Measurements from ENCODE around the gene PFDN1. TPM values are rescaled to one million over a fixed set of nuclear protein-coding genes. Genes with fewer than 3 reads are reported as not detected.

Gene PFDN1
- total RNA-seq, 2 donors from 2014 or later, result 40.1 to 64.1 TPM

DNA sequence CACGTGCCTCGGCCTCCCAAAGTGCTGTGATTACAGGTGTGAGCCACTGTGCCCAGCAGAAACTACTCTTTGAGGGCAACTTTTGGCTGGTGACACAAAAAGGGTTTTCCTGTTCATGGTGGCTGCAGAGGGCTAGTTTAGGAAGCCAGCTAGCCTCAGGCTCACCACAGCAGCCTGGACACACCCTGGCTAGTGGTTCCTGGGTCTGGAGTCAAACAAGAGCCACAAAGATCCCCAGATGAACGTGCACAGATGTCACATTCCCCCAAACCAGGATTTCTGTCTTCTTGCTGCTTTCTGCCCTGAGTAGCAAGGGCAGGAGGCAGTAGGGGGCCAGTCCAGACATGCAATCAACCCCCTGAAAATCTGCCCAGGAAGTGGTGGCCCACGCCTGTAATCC, 36.7 kb upstream of the PFDN1 start:
- peaks cover 32% of the 10 kb centered on the region for H3K4me1 Mint-ChIP-seq
- peaks cover 91% of the 10 kb centered on the region for H3K36me3 Mint-ChIP-seq (ENCODE audit: low read depth)
- H3K9me3 Mint-ChIP-seq, result no peaks in the 10 kb centered on the region
- H3K27ac Mint-ChIP-seq, result no peak overlapping the region
- peak; percentile 20 for ATAC-seq (replicated peaks)
- H3K4me3 Mint-ChIP-seq, result no peak overlapping the region
- no peaks in the 10 kb centered on the region for H3K27me3 Mint-ChIP-seq

DNA sequence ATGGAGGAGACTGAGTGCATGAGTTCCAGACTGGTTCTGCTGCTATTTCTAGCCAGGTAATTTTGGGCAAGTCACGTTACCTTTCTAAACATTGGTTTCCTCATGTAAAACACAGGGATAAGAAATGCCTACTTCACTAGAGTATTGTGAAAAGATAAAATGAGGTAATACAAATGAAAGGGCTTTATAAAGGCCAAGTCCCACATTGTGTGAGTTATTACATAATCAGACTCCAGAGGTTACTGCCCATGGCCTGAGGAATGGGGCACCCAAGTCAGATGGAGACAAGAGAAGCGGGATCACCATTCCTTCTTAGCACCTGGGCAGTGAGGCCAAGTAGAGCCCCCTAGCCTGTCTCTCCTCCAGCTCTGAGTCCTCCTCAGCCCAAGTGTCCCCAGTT, 36.0 kb upstream of the PFDN1 start:
- Mint-ChIP-seq H3K4me3 (no peak overlapping the region), H3K27me3 (no peaks in the 10 kb centered on the region), H3K36me3 (ENCODE audit: low read depth) (peaks cover 91% of the 10 kb centered on the region), H3K27ac (no peak overlapping the region), H3K9me3 (no peaks in the 10 kb centered on the region), H3K4me1 (peaks cover 26% of the 10 kb centered on the region)
- no peak for ATAC-seq (replicated peaks)

DNA sequence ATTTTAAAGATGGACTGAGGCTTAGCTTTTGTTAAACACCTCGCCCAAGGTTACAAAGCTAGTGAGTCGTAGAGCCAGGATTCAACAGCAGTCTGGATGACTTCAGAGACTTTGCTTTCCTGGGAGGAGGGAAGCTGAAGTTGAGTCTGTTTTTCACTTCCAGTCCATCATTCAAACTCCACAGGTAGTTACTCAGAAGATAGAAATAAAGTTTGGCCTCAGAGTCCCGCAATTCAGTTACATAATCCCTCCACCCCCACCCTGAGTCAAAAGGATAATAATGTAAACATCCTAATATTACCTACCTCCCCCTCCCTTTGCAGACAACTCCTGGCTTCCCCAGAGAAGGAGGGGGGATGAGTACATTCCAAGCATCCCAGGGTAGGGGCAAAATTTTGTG, 35.4 kb upstream of the PFDN1 start:
- Mint-ChIP-seq H3K9me3 (no peaks in the 10 kb centered on the region), H3K4me1 (peaks cover 24% of the 10 kb centered on the region), H3K27me3 (no peaks in the 10 kb centered on the region), H3K36me3 (ENCODE audit: low read depth) (peaks cover 91% of the 10 kb centered on the region), H3K4me3 (no peak overlapping the region), H3K27ac (no peak overlapping the region)
- no peak for ATAC-seq (replicated peaks)

DNA sequence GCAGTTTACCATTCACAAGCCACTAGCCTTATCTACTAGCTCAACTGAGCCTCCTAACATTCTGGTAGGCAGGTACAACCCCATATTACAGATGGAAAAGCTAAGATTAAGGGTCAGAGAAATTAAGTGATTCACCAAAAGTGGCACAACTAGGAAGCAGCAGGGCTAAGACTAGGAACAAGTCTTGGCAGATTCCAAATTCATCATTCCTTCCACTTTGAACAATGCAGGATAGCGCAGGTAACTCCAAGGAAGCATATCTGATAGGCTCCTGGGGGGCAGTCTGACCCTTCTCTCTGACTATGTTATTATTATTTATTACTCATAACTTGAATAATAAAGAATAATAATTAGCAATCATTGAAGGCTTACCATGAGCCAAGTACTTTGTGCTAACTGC, 35.0 kb upstream of the PFDN1 start:
- no peak overlapping the region for H3K27ac Mint-ChIP-seq
- peaks cover 19% of the 10 kb centered on the region for H3K4me1 Mint-ChIP-seq
- ATAC-seq (replicated peaks), result no peak
- no peak overlapping the region for H3K4me3 Mint-ChIP-seq
- H3K36me3 Mint-ChIP-seq (ENCODE audit: low read depth), result peaks cover 91% of the 10 kb centered on the region
- no peaks in the 10 kb centered on the region for H3K9me3 Mint-ChIP-seq
- H3K27me3 Mint-ChIP-seq, result no peaks in the 10 kb centered on the region

DNA sequence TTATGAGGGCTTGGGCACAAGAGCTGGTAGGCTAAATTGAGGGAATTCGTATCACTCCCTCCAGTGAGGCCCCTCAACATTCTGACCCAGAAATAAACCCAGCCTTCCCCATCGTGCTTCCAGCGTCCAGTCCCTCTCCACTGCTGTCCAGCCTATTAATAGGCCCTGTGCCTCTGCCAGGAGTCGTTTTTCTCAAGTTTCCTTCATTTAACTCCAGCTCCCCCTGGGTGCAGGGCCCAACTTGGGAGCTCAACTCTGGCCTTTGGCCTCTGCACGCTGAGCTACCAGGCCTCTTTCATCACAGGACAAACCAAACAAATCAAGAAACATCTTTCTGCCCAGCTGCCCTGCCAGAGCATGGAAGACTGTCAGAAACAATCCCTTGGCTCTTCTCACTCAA, 33.5 kb upstream of the PFDN1 start:
- H3K27ac Mint-ChIP-seq, result no peak overlapping the region
- no peak overlapping the region for H3K4me3 Mint-ChIP-seq
- H3K9me3 Mint-ChIP-seq, result no peaks in the 10 kb centered on the region
- H3K4me1 Mint-ChIP-seq, result peaks cover 5% of the 10 kb centered on the region
- ATAC-seq (replicated peaks), result no peak
- peaks cover 88% of the 10 kb centered on the region for H3K36me3 Mint-ChIP-seq (ENCODE audit: low read depth)
- no peaks in the 10 kb centered on the region for H3K27me3 Mint-ChIP-seq

DNA sequence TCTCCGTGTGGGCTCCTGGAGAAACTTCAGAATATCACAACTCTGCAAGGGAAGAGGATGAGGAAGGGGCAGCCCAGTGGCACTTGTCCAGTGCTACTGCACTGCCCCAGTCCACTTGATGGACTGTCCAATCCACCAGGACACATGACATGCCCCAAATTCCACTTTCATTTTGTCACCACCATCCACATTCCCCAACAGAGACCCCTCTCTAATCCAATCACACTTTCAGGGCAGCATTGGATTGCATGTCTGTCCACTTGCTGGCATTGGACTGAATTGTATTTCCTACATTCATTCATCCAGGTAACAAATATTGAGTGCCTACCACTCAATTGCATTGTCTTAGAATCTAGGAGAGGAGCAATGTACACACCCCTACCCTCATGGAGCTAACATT, 28.7 kb upstream of the PFDN1 start:
- Mint-ChIP-seq H3K36me3 (ENCODE audit: low read depth) (peaks cover 49% of the 10 kb centered on the region), H3K4me1 (no peaks in the 10 kb centered on the region), H3K9me3 (no peaks in the 10 kb centered on the region), H3K27me3 (no peaks in the 10 kb centered on the region), H3K4me3 (no peak overlapping the region), H3K27ac (no peak overlapping the region)
- ATAC-seq (replicated peaks), result no peak

DNA sequence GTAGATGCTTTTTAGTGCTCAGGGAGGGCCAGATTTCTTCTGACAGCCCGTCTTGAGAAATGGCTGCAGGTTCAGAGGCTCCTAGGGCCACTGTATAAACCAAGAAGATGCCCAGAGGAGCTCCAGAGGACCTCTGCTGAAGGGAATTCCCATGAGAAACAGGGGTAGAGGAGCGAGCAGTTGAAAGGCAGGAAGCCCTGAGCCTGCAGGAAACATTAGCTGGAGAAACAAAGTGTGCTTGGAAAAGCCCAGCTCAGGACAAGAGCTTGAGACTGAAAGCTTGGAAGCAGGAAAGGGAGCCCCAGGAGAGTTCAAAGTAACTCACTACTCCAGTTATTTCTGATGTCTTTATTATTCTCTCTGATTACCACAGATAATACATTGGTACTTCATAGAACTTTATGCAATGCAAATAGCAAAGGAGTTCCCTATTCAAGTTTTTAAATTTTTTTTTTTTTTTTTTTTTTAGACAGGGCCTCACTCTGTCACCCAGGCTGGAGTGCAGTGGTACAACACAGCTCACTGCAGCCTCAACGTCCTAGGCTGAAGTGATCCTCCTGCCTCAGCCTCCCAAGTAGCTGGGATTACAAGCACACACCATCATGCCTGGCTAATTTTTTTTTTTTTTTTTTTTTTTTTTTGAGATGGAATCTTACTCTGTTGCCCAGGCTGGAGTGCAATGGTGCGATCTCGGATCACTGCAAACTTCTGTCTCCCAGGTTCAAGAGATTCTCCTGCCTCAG, 27.0 kb upstream of the PFDN1 start:
- Mint-ChIP-seq H3K27me3 (no peaks in the 10 kb centered on the region), H3K36me3 (ENCODE audit: low read depth) (peaks cover 32% of the 10 kb centered on the region), H3K4me3 (no peak overlapping the region), H3K4me1 (peaks cover 1% of the 10 kb centered on the region), H3K27ac (no peak overlapping the region), H3K9me3 (no peaks in the 10 kb centered on the region)
- no peak for ATAC-seq (replicated peaks)

DNA sequence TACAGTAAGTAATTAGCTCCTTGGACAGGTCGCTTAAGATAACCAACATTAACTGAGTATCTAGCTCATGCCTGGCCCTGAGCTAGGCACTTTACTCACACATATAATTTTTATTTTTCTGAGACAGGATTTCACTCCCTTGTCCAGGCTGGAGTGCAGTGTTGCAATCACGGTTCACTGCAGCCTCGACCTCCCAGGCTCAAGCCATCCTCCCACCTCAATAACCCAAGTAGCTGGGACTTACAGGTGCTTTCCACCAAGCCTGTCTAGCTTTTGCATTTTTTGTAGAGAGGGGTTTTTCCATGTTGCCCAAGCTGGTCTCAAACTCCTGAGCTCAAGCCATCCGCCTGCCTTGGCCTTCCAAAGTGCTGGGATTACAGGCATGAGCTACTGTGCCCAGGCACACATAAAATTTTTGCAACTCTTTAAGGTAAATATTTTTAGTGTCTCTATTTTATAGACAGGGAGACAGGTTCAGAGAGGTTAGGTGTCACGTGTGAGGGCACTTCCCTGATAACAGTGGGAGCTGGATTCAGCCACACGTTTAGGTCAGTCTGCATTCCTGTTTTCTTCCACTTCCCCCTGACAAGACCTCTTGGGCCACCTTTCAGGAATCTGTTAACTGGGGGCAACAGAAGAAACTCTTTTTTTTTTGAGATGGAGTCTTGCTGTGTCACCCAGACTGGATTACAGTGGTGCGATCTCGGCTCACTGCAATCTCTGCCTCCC, 25.3 kb upstream of the PFDN1 start:
- Mint-ChIP-seq H3K27ac (no peak overlapping the region), H3K36me3 (ENCODE audit: low read depth) (peaks cover 15% of the 10 kb centered on the region), H3K4me3 (no peak overlapping the region), H3K4me1 (peaks cover 4% of the 10 kb centered on the region), H3K9me3 (no peaks in the 10 kb centered on the region), H3K27me3 (no peaks in the 10 kb centered on the region)
- ATAC-seq (replicated peaks), result no peak

DNA sequence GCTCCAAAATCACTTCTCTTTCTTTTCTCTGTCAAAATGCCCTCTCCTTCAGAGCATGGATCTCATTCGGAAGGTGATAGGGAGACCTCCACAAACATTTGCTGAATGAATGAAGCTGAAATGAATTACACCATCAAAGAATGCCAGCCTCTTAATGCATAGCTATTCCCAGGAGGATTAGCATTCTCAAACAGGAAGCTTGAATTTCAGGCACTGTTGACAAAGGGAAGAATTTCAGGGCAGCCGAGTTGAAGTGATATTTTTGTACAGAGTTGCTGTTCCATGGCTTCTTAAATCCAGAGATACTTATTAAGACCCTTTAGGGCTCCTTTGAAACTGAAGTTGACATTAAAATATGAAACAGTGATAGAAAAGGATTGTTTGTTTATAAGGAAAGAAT, 24.7 kb upstream of the PFDN1 start:
- H3K4me1 Mint-ChIP-seq, result peaks cover 4% of the 10 kb centered on the region
- ATAC-seq (replicated peaks), result no peak
- no peaks in the 10 kb centered on the region for H3K27me3 Mint-ChIP-seq
- no peak overlapping the region for H3K4me3 Mint-ChIP-seq
- H3K27ac Mint-ChIP-seq, result no peak overlapping the region
- H3K9me3 Mint-ChIP-seq, result no peaks in the 10 kb centered on the region
- peaks cover 9% of the 10 kb centered on the region for H3K36me3 Mint-ChIP-seq (ENCODE audit: low read depth)

DNA sequence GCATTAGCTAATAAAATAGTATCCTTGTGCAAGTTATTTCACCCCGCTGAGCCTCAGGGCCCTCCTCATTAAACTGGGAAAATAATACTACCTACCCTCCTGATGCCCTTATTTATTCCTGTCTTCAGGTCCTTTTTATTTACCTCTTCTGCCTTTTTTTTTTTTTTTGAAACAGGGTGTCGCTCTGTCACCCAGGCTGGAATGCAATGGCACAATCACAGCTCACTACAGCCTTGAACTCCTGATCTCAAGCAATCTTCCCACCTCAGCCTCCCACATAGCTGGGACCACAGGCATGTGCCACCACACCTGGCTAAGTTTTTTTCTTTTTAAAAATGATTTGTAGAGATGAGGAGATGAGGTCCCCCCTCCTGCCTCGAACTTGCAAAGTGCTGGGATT, 22.6 kb upstream of the PFDN1 start:
- Mint-ChIP-seq H3K36me3 (ENCODE audit: low read depth) (no peaks in the 10 kb centered on the region), H3K4me3 (no peak overlapping the region), H3K27me3 (no peaks in the 10 kb centered on the region)

DNA sequence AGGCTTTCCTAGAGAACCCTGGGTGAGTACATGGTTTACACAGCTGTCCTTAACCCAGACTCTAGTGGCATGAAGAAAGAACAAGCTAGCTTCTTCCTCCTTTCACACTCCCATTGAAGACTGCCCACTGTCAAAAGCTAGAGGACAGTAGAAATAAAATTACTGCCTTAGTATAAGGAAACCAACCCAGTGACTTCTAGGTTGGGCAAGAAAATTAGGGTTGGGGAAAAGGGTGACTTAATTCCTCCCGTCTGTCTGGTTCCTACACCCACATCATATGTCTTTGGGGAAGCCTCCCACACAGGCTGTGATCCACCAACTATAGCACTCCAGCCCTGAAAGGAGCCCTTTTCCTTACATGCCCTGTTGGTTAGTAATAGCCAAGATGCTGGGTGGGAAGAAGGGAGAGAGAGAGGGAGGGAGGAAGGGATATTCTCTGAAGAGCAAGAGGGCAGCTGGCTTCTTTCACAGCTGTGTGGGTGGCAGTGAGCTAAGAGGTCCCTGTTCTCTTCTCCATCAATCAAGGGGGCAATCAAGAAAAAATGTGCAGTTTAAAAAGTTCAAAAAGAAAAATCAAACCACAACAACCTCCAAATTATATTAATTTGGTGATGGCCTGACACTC, 21.8 kb upstream of the PFDN1 start:
- H3K4me1 Mint-ChIP-seq, result peaks cover 14% of the 10 kb centered on the region
- H3K4me3 Mint-ChIP-seq, result no peak overlapping the region
- ATAC-seq (replicated peaks), result no peak
- no peaks in the 10 kb centered on the region for H3K36me3 Mint-ChIP-seq (ENCODE audit: low read depth)
- peaks cover 5% of the 10 kb centered on the region for H3K9me3 Mint-ChIP-seq
- no peaks in the 10 kb centered on the region for H3K27me3 Mint-ChIP-seq
- no peak overlapping the region for H3K27ac Mint-ChIP-seq

More for the DNA sequence above, 22.6 kb upstream of the PFDN1 start:
- ATAC-seq (replicated peaks), result no peak
- Mint-ChIP-seq H3K9me3 (peaks cover 5% of the 10 kb centered on the region), H3K27ac (no peak overlapping the region), H3K4me1 (peaks cover 14% of the 10 kb centered on the region)

DNA sequence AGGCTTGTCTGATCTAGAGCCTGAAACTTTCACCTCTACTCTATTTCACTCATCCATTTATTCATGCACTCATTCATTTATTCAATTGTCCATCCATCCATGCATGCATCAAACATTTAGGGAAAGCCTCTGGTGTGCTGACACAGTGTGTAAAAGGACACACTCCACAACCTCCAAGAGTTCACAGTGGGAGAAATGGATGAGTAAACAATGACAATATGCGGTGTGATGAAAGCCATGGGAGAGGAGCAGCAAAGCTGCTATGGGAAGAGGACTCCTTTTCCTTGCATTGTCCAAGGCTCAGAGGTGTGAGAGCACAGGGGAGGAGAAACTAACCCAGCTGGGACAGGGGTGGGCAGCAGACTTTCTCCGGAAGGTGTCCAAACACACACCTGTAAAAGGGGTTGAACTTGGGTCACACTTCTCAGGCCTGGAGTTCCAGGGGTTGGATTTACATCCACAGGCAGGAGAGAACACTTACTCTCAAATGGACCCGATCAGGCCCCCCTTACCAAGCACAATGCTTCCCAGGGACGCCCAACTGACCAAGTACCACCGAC, 21.2 kb upstream of the PFDN1 start:
- no peak overlapping the region for H3K27ac Mint-ChIP-seq
- no peaks in the 10 kb centered on the region for H3K36me3 Mint-ChIP-seq (ENCODE audit: low read depth)
- ATAC-seq (replicated peaks), result no peak
- H3K4me1 Mint-ChIP-seq, result peaks cover 14% of the 10 kb centered on the region
- H3K4me3 Mint-ChIP-seq, result no peak overlapping the region
- no peaks in the 10 kb centered on the region for H3K27me3 Mint-ChIP-seq
- H3K9me3 Mint-ChIP-seq, result peaks cover 5% of the 10 kb centered on the region

DNA sequence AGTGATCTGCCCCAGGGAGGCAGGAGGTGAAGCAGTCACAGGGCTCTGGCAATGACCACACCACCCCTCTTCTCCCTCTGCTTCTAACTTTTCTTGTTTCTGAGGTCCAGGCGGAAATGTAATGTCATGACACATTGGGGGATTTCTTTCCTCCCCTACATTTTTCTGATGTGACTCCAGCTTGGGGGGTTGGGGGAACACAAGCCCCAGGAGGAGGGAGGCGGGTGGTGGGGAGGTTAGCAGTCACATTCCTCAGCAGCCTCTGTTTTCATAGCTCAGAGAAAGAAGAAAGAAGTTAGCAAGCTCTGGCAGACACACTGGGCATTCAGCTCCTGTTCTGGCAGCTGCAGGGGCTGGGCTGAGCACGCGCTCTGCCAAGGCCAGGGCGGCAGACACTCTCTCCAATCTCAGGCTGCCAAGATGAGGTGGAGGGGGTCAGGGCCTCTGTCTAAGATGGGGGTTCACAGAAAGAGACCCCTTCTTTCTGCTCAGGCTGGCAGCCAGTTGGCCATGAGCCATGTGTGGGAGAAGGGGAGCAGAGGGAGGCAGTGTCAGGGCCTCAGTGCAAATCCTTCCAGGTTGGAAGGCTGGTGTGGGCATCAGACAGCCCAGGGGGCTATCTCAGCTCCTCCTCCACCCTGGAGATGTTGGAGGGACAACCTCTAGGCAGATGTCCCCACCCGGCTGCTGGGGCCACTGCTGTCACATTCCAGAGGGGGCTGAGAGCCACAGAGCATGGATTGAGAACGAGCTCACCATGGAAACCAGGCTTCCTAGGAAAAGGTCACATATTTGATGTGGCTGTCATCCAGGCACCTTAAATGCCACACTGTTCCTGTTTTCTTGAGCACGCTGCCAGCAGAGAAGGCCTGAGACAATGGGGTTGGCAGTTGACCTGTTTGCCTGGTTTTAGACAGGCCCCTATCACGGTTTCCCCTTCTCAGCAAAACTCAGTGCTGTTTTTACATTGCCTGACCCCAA, 20.1 kb upstream of the PFDN1 start:
- H3K36me3 Mint-ChIP-seq (ENCODE audit: low read depth), result no peaks in the 10 kb centered on the region
- ATAC-seq (replicated peaks), result no peak
- H3K4me1 Mint-ChIP-seq, result peaks cover 14% of the 10 kb centered on the region
- H3K9me3 Mint-ChIP-seq, result peaks cover 5% of the 10 kb centered on the region
- no peaks in the 10 kb centered on the region for H3K27me3 Mint-ChIP-seq
- no peak overlapping the region for H3K4me3 Mint-ChIP-seq
- no peak overlapping the region for H3K27ac Mint-ChIP-seq

DNA sequence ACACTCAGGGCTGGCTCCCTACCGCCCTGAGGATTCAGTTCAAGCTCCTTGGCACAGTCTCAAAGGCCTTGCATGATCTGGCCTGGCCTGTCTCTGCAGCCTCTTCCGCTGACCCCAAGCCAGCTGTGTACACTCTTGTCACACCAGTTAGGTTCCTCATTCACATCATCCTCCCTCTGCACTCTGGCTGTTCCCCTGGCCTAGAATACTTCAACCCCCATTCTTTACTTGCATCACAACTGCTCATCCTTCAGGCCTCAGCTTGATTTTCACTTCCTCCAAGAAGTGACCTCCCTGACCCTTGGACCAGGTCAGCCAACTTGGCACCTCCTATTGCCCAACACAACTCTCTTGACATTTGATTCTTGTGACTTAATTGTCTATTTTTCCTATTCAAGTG, 18.9 kb upstream of the PFDN1 start:
- Mint-ChIP-seq H3K27me3 (no peaks in the 10 kb centered on the region), H3K36me3 (ENCODE audit: low read depth) (no peaks in the 10 kb centered on the region), H3K9me3 (peaks cover 5% of the 10 kb centered on the region), H3K27ac (no peak overlapping the region), H3K4me3 (no peak overlapping the region), H3K4me1 (peaks cover 14% of the 10 kb centered on the region)
- no peak for ATAC-seq (replicated peaks)

Measured in activated T-helper 17 cell treated with anti-CD3 and anti-CD28 coated beads, Interleukin-2, amount 50 U/mL, for 72 hours (primary cell).